DND-41 (cell line): Measurements from ENCODE around the gene COL6A3.

Experiments
- CTCF ChIP-seq: IDR thresholded peaks from 2 replicates; pipeline ENCODE4 v1.5.1; 2012; ENCODE audit warnings: borderline replicate concordance, low read length, moderate library complexity, mild to moderate bottlenecking; ENCODE audit not compliant: poor library complexity, severe bottlenecking; ENCODE audit errors: extremely low read depth
- EZH2 ChIP-seq: IDR thresholded peaks from 3 replicates; pipeline ENCODE4 v1.6.1; 2012; ENCODE audit warnings: borderline replicate concordance, low read depth, mild to moderate bottlenecking, moderate library complexity, low read length, inconsistent platforms; ENCODE audit not compliant: severe bottlenecking

- TF ChIP-seq CTCF: no peak
- TF ChIP-seq EZH2: no peak
Observed at GRCh38 chr2:237446338-237446665, 32.3 kb upstream of the COL6A3 start.
